ENCODE measurements around the gene MRGPRD.

- TF ChIP-seq CTCF (IDR thresholded peaks at IDR 0.05; ENCODE audit: low read depth, low read length), result no peak
- TF ChIP-seq POLR2A (IDR thresholded peaks at IDR 0.05; ENCODE audit: extremely low read depth, insufficient read length), result no peak
- no peak for TF ChIP-seq MYC (IDR thresholded peaks at IDR 0.05; ENCODE audit: low read depth, low read length)
- no peak for TF ChIP-seq MAX (IDR thresholded peaks at IDR 0.05; ENCODE audit: low read depth, low read length)
Measured at GRCh38 chr11:68932358-68932757, 48.4 kb downstream of the MRGPRD start.
